Measurements from ENCODE around the gene ZNF474.

DNA sequence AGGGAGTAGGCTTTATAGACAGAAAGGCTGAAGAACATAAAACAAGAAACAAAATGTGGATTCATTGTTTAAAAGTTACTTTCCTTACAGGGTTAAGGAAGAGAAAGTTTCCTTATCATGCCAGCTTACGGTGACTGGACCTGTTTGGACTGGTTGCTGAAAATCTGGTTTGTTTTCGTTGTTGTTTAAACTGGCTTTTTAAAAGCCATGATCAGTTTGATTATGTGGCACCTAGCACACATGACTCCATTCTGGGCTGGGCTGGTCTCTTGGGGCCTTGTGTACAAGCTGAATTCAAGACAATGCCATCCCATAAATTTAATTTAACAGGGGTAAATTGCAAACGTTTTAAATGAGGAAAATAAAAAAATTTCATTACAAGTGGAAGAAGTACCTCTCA is 18.4 kb upstream of the ZNF474 start:
- TF ChIP-seq, protein P1, sequence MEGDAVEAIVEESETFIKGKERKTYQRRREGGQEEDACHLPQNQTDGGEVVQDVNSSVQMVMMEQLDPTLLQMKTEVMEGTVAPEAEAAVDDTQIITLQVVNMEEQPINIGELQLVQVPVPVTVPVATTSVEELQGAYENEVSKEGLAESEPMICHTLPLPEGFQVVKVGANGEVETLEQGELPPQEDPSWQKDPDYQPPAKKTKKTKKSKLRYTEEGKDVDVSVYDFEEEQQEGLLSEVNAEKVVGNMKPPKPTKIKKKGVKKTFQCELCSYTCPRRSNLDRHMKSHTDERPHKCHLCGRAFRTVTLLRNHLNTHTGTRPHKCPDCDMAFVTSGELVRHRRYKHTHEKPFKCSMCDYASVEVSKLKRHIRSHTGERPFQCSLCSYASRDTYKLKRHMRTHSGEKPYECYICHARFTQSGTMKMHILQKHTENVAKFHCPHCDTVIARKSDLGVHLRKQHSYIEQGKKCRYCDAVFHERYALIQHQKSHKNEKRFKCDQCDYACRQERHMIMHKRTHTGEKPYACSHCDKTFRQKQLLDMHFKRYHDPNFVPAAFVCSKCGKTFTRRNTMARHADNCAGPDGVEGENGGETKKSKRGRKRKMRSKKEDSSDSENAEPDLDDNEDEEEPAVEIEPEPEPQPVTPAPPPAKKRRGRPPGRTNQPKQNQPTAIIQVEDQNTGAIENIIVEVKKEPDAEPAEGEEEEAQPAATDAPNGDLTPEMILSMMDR (IDR thresholded peaks at IDR 0.05), result no peak
- TF ChIP-seq POLR2A (IDR thresholded peaks at IDR 0.05), result no peak

Data from transverse colon (tissue), 3 donors.